ENCODE measurements around the gene TNFRSF19. TPM values are rescaled to one million over a fixed set of nuclear protein-coding genes. Genes with fewer than 3 reads are reported as not detected.
"Not testable (repeated sequence)": the region's sequence is repeated elsewhere in the genome, so short reads cannot be mapped to it uniquely, and the experiment has no call there.

Gene TNFRSF19
- total and polyA plus RNA-seq, 7 experiments from 2014 or later, result 0.10 to 0.24 TPM; not detected in 5

DNA sequence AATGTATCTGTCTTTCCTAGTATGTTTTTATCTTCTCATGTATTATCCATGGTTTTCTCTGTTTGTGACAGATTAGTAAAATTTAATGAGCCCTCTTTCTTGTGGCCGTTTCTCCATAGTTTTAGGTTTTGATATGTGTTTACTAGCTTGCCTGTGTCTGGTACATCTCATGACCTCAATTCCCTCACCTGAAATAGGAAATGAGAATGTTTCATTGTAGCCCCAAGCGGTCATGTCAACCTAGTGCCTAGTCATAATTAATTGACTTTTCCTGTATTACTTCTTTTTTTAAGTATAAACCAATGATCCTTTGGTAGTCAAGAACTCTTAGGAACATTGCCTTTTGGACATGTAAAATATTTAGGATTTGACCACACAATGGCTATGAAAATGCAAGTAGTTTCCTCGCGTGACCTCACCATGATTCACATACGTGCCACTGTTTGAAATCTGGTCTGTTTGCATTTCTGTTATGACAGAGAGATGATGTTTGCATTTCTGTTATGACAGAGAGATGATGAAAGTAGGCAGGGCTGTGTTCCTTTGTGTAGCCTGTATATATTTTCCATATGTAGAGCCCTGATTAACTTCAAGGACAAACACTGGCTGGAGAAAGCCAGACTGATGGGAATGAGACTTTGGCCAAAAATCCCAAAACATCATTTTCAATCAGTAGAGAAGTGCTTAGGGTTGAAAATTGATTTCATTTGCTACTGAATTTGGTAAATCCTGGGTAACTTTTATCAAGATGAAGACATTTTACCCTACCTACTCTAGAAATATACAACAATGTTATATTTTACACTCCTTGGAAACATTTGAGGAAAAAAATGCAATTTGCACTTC is 104.8 kb downstream of the TNFRSF19 start:
- Histone ChIP-seq H3K27me3 (ENCODE audit: control insufficient read depth in 2 of 2, insufficient read depth in 2 of 2, low read length in 2 of 2) (no peaks in the 10 kb centered on the region), H3K4me3 (ENCODE audit: low read length) (no peak overlapping the region), H3K9me3 (ENCODE audit: control insufficient read depth in 2 of 3, low read length in 3 of 3) (no peaks in the 10 kb centered on the region), H3K27ac (ENCODE audit: low read depth, low read length) (no peak overlapping the region), H3K4me1 (ENCODE audit: control insufficient read depth in 2 of 2, insufficient read depth in 2 of 2, low read length in 2 of 2) (no peaks in the 10 kb centered on the region), H3K36me3 (ENCODE audit: control insufficient read depth in 2 of 3, insufficient read depth in 3 of 3, low read length in 3 of 3) (no peaks in the 10 kb centered on the region)
- ChIA-PET CTCF (no interaction called here), POLR2A (no interaction called here)
- DNase-seq (no peak), ATAC-seq (no peak)
- Mint-ChIP-seq H3K27me3 (peaks cover 5 to 27% (median 11%) of the 10 kb centered on the region in 5 donors), H3K9me3 (no peaks in the 10 kb centered on the region), H3K36me3 (no peaks in the 10 kb centered on the region), H3K4me3 (no peak overlapping the region), H3K4me1 (peaks cover 0 to 12% (median 9%) of the 10 kb centered on the region in 7 donors), H3K27ac (no peak overlapping the region)
- intact Hi-C loops (cut with micrococcal nuclease), result no loop called here

DNA sequence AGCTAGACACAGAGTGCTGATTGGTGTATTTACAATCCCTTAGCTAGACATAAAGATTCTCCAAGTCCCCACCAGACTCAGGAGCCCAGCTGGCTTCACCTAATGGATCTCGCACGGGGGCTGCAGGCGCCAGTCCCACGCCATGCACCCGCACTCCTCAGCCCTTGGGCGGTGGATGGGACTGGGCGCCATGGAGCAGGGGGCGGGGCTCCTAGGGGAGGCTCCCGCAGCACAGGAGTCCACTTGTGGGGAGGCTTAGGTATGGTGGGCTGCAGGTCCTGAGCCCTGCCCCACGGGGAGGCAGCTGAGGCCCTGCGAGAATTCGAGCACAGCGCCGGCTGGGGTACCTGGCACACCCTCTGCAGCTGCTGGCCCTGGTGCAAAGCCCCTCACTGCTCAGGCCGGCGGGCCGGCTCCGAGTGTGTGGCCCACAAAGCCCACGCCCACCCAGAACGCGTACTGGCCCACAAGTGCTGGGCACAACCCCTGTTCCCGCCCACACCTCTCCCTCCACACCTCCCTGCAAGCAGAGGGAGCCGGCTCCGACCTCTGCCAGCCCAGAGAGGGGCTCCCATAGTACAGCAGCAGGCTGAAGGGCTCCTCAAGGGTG is 107.6 kb downstream of the TNFRSF19 start:
- intact Hi-C loops (cut with micrococcal nuclease); H3K4me3 Mint-ChIP-seq; ATAC-seq; DNase-seq; H3K36me3 ChIP-seq (ENCODE audit: control insufficient read depth in 2 of 3, insufficient read depth in 3 of 3, low read length in 3 of 3); H3K27ac ChIP-seq (ENCODE audit: low read depth, low read length); H3K9me3 Mint-ChIP-seq; POLR2A ChIA-PET; H3K36me3 Mint-ChIP-seq; H3K9me3 ChIP-seq (ENCODE audit: control insufficient read depth in 2 of 3, low read length in 3 of 3); H3K4me1 ChIP-seq (ENCODE audit: control insufficient read depth in 2 of 2, insufficient read depth in 2 of 2, low read length in 2 of 2); H3K27me3 ChIP-seq (ENCODE audit: control insufficient read depth in 2 of 2, insufficient read depth in 2 of 2, low read length in 2 of 2); CTCF ChIA-PET; H3K27ac Mint-ChIP-seq; H3K4me3 ChIP-seq (ENCODE audit: low read length): not testable (repeated sequence)
- H3K27me3 Mint-ChIP-seq, result peaks cover 0 to 18% (median 12%) of the 10 kb centered on the region in 5 donors
- peaks cover 0 to 15% (median 9%) of the 10 kb centered on the region in 7 donors for H3K4me1 Mint-ChIP-seq

DNA sequence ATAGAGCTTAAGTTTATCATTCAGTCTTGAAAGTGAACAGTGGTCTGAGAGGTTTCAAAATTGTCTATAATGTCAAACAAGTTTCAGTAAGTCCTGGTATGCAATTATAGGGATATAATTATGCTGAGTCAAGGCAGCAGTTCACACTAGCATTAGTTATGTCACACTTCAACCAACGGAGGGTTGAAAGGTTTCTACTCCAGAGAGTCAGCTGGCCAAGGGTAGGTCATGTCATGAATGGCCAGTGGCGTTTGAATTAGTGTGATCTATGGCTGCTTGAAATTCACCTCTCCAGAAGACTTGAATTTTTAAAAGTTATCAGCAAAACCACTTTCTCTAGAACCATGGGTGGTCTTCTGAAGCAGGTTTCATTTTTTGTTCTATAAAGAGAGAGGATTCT is 108.6 kb downstream of the TNFRSF19 start:
- Mint-ChIP-seq H3K27me3 (peaks cover 0 to 16% (median 14%) of the 10 kb centered on the region in 5 donors), H3K4me3 (no peak overlapping the region), H3K27ac (peak overlapping the region in 1 of 9 donors; percentile 11), H3K9me3 (peaks cover 0 to 10% (median 6%) of the 10 kb centered on the region in 11 donors), H3K36me3 (no peaks in the 10 kb centered on the region), H3K4me1 (peaks cover 0 to 15% (median 9%) of the 10 kb centered on the region in 7 donors)
- no peaks in the 10 kb centered on the region for H3K4me1 ChIP-seq (ENCODE audit: control insufficient read depth in 2 of 2, insufficient read depth in 2 of 2, low read length in 2 of 2)
- ChIA-PET CTCF (no interaction called here), POLR2A (no interaction called here)
- no peak for DNase-seq
- no peak overlapping the region for H3K27ac ChIP-seq (ENCODE audit: low read depth, low read length)
- no peaks in the 10 kb centered on the region for H3K27me3 ChIP-seq (ENCODE audit: control insufficient read depth in 2 of 2, insufficient read depth in 2 of 2, low read length in 2 of 2)
- no peaks in the 10 kb centered on the region for H3K36me3 ChIP-seq (ENCODE audit: control insufficient read depth in 2 of 3, insufficient read depth in 3 of 3, low read length in 3 of 3)
- H3K9me3 ChIP-seq (ENCODE audit: control insufficient read depth in 2 of 3, low read length in 3 of 3), result no peaks in the 10 kb centered on the region
- no peak for ATAC-seq
- H3K4me3 ChIP-seq (ENCODE audit: low read length), result no peak overlapping the region
- intact Hi-C loops (cut with micrococcal nuclease), result no loop called here

DNA sequence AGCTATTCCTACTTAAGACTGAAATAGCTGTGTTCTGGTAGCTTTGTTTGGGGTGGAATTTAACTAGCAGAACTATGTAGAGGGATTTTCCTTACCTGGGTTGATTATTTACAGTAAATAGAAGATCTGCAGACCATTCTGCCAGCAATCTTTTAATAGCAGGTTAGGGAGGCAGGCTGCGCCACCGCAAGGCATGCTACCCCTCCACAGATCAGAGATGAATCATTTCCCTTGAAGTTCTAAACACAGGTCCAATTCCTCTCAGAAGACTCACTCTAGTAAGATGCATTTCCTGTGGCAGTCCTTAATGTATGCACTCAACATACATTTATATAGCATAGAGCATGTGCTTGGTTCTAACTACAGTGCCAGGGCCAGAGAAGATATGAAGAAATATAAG is 109.0 kb downstream of the TNFRSF19 start:
- Histone ChIP-seq H3K27ac (ENCODE audit: low read depth, low read length) (no peak overlapping the region), H3K27me3 (ENCODE audit: control insufficient read depth in 2 of 2, insufficient read depth in 2 of 2, low read length in 2 of 2) (no peaks in the 10 kb centered on the region), H3K4me1 (ENCODE audit: control insufficient read depth in 2 of 2, insufficient read depth in 2 of 2, low read length in 2 of 2) (no peaks in the 10 kb centered on the region), H3K9me3 (ENCODE audit: control insufficient read depth in 2 of 3, low read length in 3 of 3) (no peaks in the 10 kb centered on the region), H3K36me3 (ENCODE audit: control insufficient read depth in 2 of 3, insufficient read depth in 3 of 3, low read length in 3 of 3) (no peaks in the 10 kb centered on the region), H3K4me3 (ENCODE audit: low read length) (no peak overlapping the region)
- Mint-ChIP-seq H3K4me1 (peaks cover 0 to 15% (median 9%) of the 10 kb centered on the region in 7 donors), H3K27me3 (peaks cover 0 to 14% (median 12%) of the 10 kb centered on the region in 5 donors), H3K36me3 (no peaks in the 10 kb centered on the region), H3K27ac (peak overlapping the region in 3 of 9 donors; percentile 4 to 11 (median 5)), H3K4me3 (peak overlapping the region in 1 of 10 donors; percentile 30), H3K9me3 (peaks cover 0 to 14% (median 8%) of the 10 kb centered on the region in 11 donors)
- ChIA-PET CTCF (interaction anchor here (1.4 kb wide), 1 partner anchor 9 kb away, joined by 4 read pairs; no protein-coding TSS in a partner anchor), POLR2A (no interaction called here)
- DNase-seq (peak in 1 of 9 donors; percentile 11), ATAC-seq (no peak)
- intact Hi-C loops (cut with micrococcal nuclease), result no loop called here

DNA sequence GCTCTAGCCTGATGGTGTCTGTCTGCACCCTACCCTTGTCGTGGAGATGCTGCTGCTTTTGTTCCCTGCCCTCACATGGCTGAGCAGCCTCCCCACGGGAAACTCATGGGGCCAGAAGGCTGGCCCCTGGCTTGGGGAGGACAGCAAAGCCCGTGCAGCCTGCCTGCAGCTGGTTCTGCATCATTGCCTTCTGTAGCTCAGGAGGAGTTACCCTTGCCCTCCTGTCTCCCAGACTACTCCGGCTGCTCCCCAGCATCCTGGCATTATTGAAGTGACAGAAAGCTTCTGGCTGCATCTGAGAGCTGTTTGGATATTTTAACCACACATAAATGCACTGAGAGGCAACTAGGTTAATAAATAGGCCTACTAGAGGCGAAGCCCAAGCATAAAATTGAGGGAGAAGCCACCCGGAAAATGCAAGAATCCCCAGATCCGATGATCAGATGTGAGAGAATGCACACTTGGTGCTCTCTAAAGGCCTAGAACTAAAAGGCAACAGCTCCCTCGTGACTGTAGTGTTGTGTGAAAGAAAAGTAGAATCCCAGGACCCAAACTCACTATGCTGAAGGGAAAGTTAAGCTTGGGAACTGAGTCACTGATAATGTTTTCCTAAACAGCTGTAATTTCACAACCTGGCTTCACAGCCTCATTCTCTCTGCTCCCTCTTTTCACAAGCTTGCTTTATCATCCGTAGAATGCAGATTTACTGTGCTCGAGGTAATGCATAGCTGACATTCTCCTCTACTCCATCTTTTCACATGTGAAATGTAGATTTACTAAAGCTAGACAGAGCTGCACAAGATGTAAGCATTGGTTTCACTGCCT is 110.8 kb downstream of the TNFRSF19 start:
- intact Hi-C loops (cut with micrococcal nuclease), result no loop called here
- ChIA-PET POLR2A (no interaction called here), CTCF (no interaction called here)
- no peaks in the 10 kb centered on the region for H3K9me3 ChIP-seq (ENCODE audit: control insufficient read depth in 2 of 3, low read length in 3 of 3)
- no peak overlapping the region for H3K4me3 ChIP-seq (ENCODE audit: low read length)
- no peak overlapping the region for H3K27ac ChIP-seq (ENCODE audit: low read depth, low read length)
- H3K4me1 ChIP-seq (ENCODE audit: control insufficient read depth in 2 of 2, insufficient read depth in 2 of 2, low read length in 2 of 2), result no peaks in the 10 kb centered on the region
- H3K36me3 ChIP-seq (ENCODE audit: control insufficient read depth in 2 of 3, insufficient read depth in 3 of 3, low read length in 3 of 3), result no peaks in the 10 kb centered on the region
- peaks cover 0 to 7% (median 2%) of the 10 kb centered on the region in 5 donors for H3K27me3 Mint-ChIP-seq
- ATAC-seq, result no peak
- no peaks in the 10 kb centered on the region for H3K27me3 ChIP-seq (ENCODE audit: control insufficient read depth in 2 of 2, insufficient read depth in 2 of 2, low read length in 2 of 2)
- H3K36me3 Mint-ChIP-seq, result no peaks in the 10 kb centered on the region
- no peak overlapping the region for H3K4me3 Mint-ChIP-seq
- H3K4me1 Mint-ChIP-seq, result peaks cover 0 to 13% (median 9%) of the 10 kb centered on the region in 7 donors
- DNase-seq, result no peak
- no peak overlapping the region for H3K27ac Mint-ChIP-seq
- H3K9me3 Mint-ChIP-seq, result peaks cover 0 to 32% (median 10%) of the 10 kb centered on the region in 11 donors

DNA sequence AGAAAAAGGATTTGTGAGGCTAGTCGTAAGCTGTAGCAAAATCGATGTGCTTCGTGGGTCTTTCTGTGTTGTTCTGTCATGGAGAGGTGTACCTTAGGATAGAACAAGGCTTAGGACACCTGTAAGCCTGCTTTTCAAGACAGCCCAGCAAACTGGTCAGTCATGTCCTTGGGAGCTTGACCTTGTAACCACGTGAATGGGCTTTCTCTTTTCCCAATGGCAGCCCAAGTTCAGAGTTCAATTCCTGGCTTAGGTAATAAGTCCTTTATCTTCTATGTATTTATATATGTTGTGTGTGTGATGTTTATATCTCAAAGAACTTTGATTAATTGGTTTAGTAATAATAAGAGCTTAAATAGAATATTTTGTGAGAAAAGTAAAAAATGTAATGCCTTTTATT is 112.9 kb downstream of the TNFRSF19 start:
- H3K27me3 Mint-ChIP-seq, result peaks cover 0 to 7% (median 2%) of the 10 kb centered on the region in 5 donors
- H3K27ac ChIP-seq (ENCODE audit: low read depth, low read length), result no peak overlapping the region
- no peak overlapping the region for H3K4me3 Mint-ChIP-seq
- no peak overlapping the region for H3K27ac Mint-ChIP-seq
- H3K4me1 ChIP-seq (ENCODE audit: control insufficient read depth in 2 of 2, insufficient read depth in 2 of 2, low read length in 2 of 2), result no peaks in the 10 kb centered on the region
- no peak for ATAC-seq
- peaks cover 0 to 32% (median 10%) of the 10 kb centered on the region in 11 donors for H3K9me3 Mint-ChIP-seq
- no peaks in the 10 kb centered on the region for H3K27me3 ChIP-seq (ENCODE audit: control insufficient read depth in 2 of 2, insufficient read depth in 2 of 2, low read length in 2 of 2)
- H3K36me3 ChIP-seq (ENCODE audit: control insufficient read depth in 2 of 3, insufficient read depth in 3 of 3, low read length in 3 of 3), result no peaks in the 10 kb centered on the region
- no peaks in the 10 kb centered on the region for H3K36me3 Mint-ChIP-seq
- no peaks in the 10 kb centered on the region for H3K9me3 ChIP-seq (ENCODE audit: control insufficient read depth in 2 of 3, low read length in 3 of 3)
- H3K4me1 Mint-ChIP-seq, result peaks cover 0 to 13% (median 9%) of the 10 kb centered on the region in 7 donors
- POLR2A ChIA-PET, result no interaction called here
- no peak for DNase-seq
- CTCF ChIA-PET, result no interaction called here
- H3K4me3 ChIP-seq (ENCODE audit: low read length), result no peak overlapping the region
- intact Hi-C loops (cut with micrococcal nuclease), result no loop called here

All from naive thymus-derived CD4-positive, alpha-beta T cell (primary cell).